Erythroblast (primary cell): ENCODE measurements around the gene SRSF10.
"Not testable (repeated sequence)": the region's sequence is repeated elsewhere in the genome, so short reads cannot be mapped to it uniquely, and the experiment has no call there.

ENCODE experiments used
- GATA1 ChIP-seq: IDR thresholded peaks from 2 replicates; pipeline ENCODE4 v1.6.1; 2011; ENCODE audit warnings: low read depth, mild to moderate bottlenecking, control low read depth, low read length, moderate library complexity
- POLR2A ChIP-seq: IDR thresholded peaks from 2 replicates; pipeline ENCODE4 v1.6.1; 2011; ENCODE audit warnings: mild to moderate bottlenecking, low read length

GRCh38 chr1:23958040-23958809 lies 21.9 kb downstream of the SRSF10 start:
- not testable (repeated sequence) for TF ChIP-seq POLR2A, GATA1
